ENCODE measurements around the gene ACKR3. TPM values are rescaled to one million over a fixed set of nuclear protein-coding genes. Genes with fewer than 3 reads are reported as not detected.

The ACKR3 gene
- total RNA-seq, 1 donor from 2014 or later, result 6.8 TPM

- no peak for DNase-seq (ENCODE audit: low read depth in 2 of 2)
Observed at GRCh38 chr2:236549165-236549564, 20.5 kb upstream of the ACKR3 start.

- no peak for DNase-seq (ENCODE audit: low read depth in 2 of 2)
Observed at GRCh38 chr2:236550290-236550689, 19.3 kb upstream of the ACKR3 start.

GRCh38 chr2:236550701-236551465, 18.7 kb upstream of the ACKR3 start:
- DNase-seq (ENCODE audit: low read depth in 2 of 2), result no peak

- no peak for DNase-seq (ENCODE audit: low read depth in 2 of 2)
Observed at GRCh38 chr2:236551471-236552211, 18.0 kb upstream of the ACKR3 start.

- no peak for DNase-seq (ENCODE audit: low read depth in 2 of 2)
Observed at GRCh38 chr2:236552212-236552542, 17.4 kb upstream of the ACKR3 start.

GRCh38 chr2:236552581-236553363, 16.9 kb upstream of the ACKR3 start:
- DNase-seq (ENCODE audit: low read depth in 2 of 2), result no peak

GRCh38 chr2:236553522-236553921, 16.1 kb upstream of the ACKR3 start:
- DNase-seq (ENCODE audit: low read depth in 2 of 2), result no peak

GRCh38 chr2:236554629-236555282, 14.9 kb upstream of the ACKR3 start:
- DNase-seq (ENCODE audit: low read depth in 2 of 2), result no peak

GRCh38 chr2:236555481-236555880, 14.1 kb upstream of the ACKR3 start:
- no peak for DNase-seq (ENCODE audit: low read depth in 2 of 2)

- DNase-seq (ENCODE audit: low read depth in 2 of 2), result no peak
Observed at GRCh38 chr2:236557306-236558030, 12.2 kb upstream of the ACKR3 start.

- no peak for DNase-seq (ENCODE audit: low read depth in 2 of 2)
Observed at GRCh38 chr2:236558036-236558435, 11.6 kb upstream of the ACKR3 start.

- DNase-seq (ENCODE audit: low read depth in 2 of 2), result no peak
Observed at GRCh38 chr2:236558993-236559978, 10.3 kb upstream of the ACKR3 start.

GRCh38 chr2:236561874-236562273, 7.8 kb upstream of the ACKR3 start:
- DNase-seq (ENCODE audit: low read depth in 2 of 2), result no peak

- DNase-seq (ENCODE audit: low read depth in 2 of 2), result peak; percentile 14 to 33
Observed at GRCh38 chr2:236562434-236562833, 7.2 kb upstream of the ACKR3 start.

GRCh38 chr2:236563953-236564352, 5.7 kb upstream of the ACKR3 start:
- no peak for DNase-seq (ENCODE audit: low read depth in 2 of 2)

- no peak for DNase-seq (ENCODE audit: low read depth in 2 of 2)
Observed at GRCh38 chr2:236565212-236565611, 4.4 kb upstream of the ACKR3 start.

- DNase-seq (ENCODE audit: low read depth in 2 of 2), result no peak
Observed at GRCh38 chr2:236565879-236566402, 3.7 kb upstream of the ACKR3 start.

GRCh38 chr2:236566596-236566995, 3.0 kb upstream of the ACKR3 start:
- DNase-seq (ENCODE audit: low read depth in 2 of 2), result no peak

- peak in 1 of 2 donors; percentile 15 for DNase-seq (ENCODE audit: low read depth in 2 of 2)
Observed at GRCh38 chr2:236568068-236568921, 1.3 kb upstream of the ACKR3 start.
